Mucosa of rectum (tissue), 2 donors: ENCODE results near the gene BMP3.

ENCODE experiments used
- H3K27ac ChIP-seq, 2 donors: one replicate each; pipeline ENCODE4 v1.7.0; 2013; ENCODE audit warnings: inconsistent platforms in 2 of 2, low read depth in 2 of 2, low read length in 2 of 2
- H3K27me3 ChIP-seq, 2 donors: one replicate each; pipeline ENCODE4 v1.7.0; 2013; ENCODE audit warnings: low read length in 2 of 2; ENCODE audit not compliant: control insufficient read depth in 2 of 2, insufficient read depth in 2 of 2
- H3K36me3 ChIP-seq, 2 donors: one replicate each; pipeline ENCODE4 v1.7.0; 2013; ENCODE audit warnings: low read length in 2 of 2; ENCODE audit not compliant: control insufficient read depth in 2 of 2, insufficient read depth in 2 of 2
- H3K4me1 ChIP-seq, 2 donors: one replicate each; pipeline ENCODE4 v1.7.0; 2013; ENCODE audit warnings: low read length in 2 of 2, mild to moderate bottlenecking in 1 of 2; ENCODE audit not compliant: control insufficient read depth in 2 of 2, insufficient read depth in 2 of 2
- H3K4me3 ChIP-seq, 2 donors: one replicate each; pipeline ENCODE4 v1.7.0; 2013; ENCODE audit warnings: low read length in 2 of 2
- H3K9ac ChIP-seq, 2 donors: one replicate each; pipeline ENCODE4 v1.7.0; 2013; ENCODE audit warnings: low read length in 2 of 2, low read depth in 1 of 2, mild to moderate bottlenecking in 1 of 2
- H3K9me3 ChIP-seq, 2 donors: one replicate each; pipeline ENCODE4 v1.7.0; 2013; ENCODE audit warnings: low read length in 2 of 2; ENCODE audit not compliant: control insufficient read depth in 2 of 2
- donor health status: healthy.
- donor health status: Normal muscosa, but diverticular disease.

The BMP3 gene

GRCh38 chr4:81021142-81021944, 9.2 kb upstream of the BMP3 start:
- Histone ChIP-seq H3K4me3 (peak overlapping the region; percentile 23 to 48), H3K4me1 (peaks cover 17 to 25% of the 10 kb centered on the region in 2 donors), H3K9ac (peak overlapping the region in 1 of 2 donors; percentile 12), H3K27ac (peak overlapping the region; percentile 70 to 73), H3K9me3 (no peaks in the 10 kb centered on the region), H3K27me3 (no peaks in the 10 kb centered on the region), H3K36me3 (no peaks in the 10 kb centered on the region)

- Histone ChIP-seq H3K27ac (peak overlapping the region; percentile 70 to 73), H3K4me3 (peak overlapping the region; percentile 14 to 48), H3K27me3 (no peaks in the 10 kb centered on the region), H3K9ac (peak overlapping the region in 1 of 2 donors; percentile 12), H3K4me1 (peaks cover 17 to 25% of the 10 kb centered on the region in 2 donors), H3K36me3 (no peaks in the 10 kb centered on the region), H3K9me3 (no peaks in the 10 kb centered on the region)
Observed at GRCh38 chr4:81021981-81022380, 8.5 kb upstream of the BMP3 start.

- no peaks in the 10 kb centered on the region for H3K9me3 ChIP-seq
- no peak overlapping the region for H3K4me3 ChIP-seq
- H3K27me3 ChIP-seq: no peaks in the 10 kb centered on the region
- H3K9ac ChIP-seq: no peak overlapping the region
- H3K4me1 ChIP-seq: peaks cover 16 to 25% of the 10 kb centered on the region in 2 donors
- H3K27ac ChIP-seq: no peak overlapping the region
- H3K36me3 ChIP-seq: no peaks in the 10 kb centered on the region
Observed at GRCh38 chr4:81023484-81023883, 7.0 kb upstream of the BMP3 start.

- no peaks in the 10 kb centered on the region for H3K36me3 ChIP-seq
- H3K9me3 ChIP-seq: no peaks in the 10 kb centered on the region
- peaks cover 2 to 10% of the 10 kb centered on the region in 2 donors for H3K27me3 ChIP-seq
- H3K9ac ChIP-seq: peak overlapping the region; percentile 42 to 73
- peaks cover 6 to 15% of the 10 kb centered on the region in 2 donors for H3K4me1 ChIP-seq
- H3K27ac ChIP-seq: peak overlapping the region; percentile 68
- peak overlapping the region; percentile 72 to 98 for H3K4me3 ChIP-seq
Observed at GRCh38 chr4:81030981-81031791, 678 bp downstream of the BMP3 start.

GRCh38 chr4:81031796-81032551, 1.5 kb downstream of the BMP3 start:
- Histone ChIP-seq H3K36me3 (no peaks in the 10 kb centered on the region), H3K4me1 (peaks cover 6 to 15% of the 10 kb centered on the region in 2 donors), H3K9ac (peak overlapping the region; percentile 42 to 73), H3K27me3 (peaks cover 2 to 10% of the 10 kb centered on the region in 2 donors), H3K27ac (peak overlapping the region; percentile 68), H3K4me3 (peak overlapping the region; percentile 72 to 98), H3K9me3 (no peaks in the 10 kb centered on the region)

- H3K36me3 ChIP-seq: no peaks in the 10 kb centered on the region
- no peak overlapping the region for H3K27ac ChIP-seq
- peaks cover 2 to 10% of the 10 kb centered on the region in 2 donors for H3K27me3 ChIP-seq
- no peaks in the 10 kb centered on the region for H3K9me3 ChIP-seq
- H3K9ac ChIP-seq: no peak overlapping the region
- peaks cover 6 to 15% of the 10 kb centered on the region in 2 donors for H3K4me1 ChIP-seq
- peak overlapping the region; percentile 33 to 72 for H3K4me3 ChIP-seq
Observed at GRCh38 chr4:81032771-81033684, 2.5 kb downstream of the BMP3 start.

- Histone ChIP-seq H3K4me1 (peaks cover 0 to 6% of the 10 kb centered on the region in 2 donors), H3K27me3 (no peaks in the 10 kb centered on the region), H3K4me3 (no peak overlapping the region), H3K9me3 (no peaks in the 10 kb centered on the region), H3K27ac (no peak overlapping the region), H3K9ac (no peak overlapping the region), H3K36me3 (no peaks in the 10 kb centered on the region)
Observed at GRCh38 chr4:81038636-81039350, 8.3 kb downstream of the BMP3 start.

GRCh38 chr4:81039351-81039972, 9.0 kb downstream of the BMP3 start:
- peaks cover 0 to 6% of the 10 kb centered on the region in 2 donors for H3K4me1 ChIP-seq
- no peaks in the 10 kb centered on the region for H3K27me3 ChIP-seq
- H3K9ac ChIP-seq: no peak overlapping the region
- H3K27ac ChIP-seq: no peak overlapping the region
- H3K9me3 ChIP-seq: no peaks in the 10 kb centered on the region
- no peaks in the 10 kb centered on the region for H3K36me3 ChIP-seq
- no peak overlapping the region for H3K4me3 ChIP-seq
